Stimulated activated effector memory CD8-positive, alpha-beta T cell treated with anti-CD3 and anti-CD28 coated beads, Interleukin-12 subunit alpha, Interleukin-12 subunit beta, amount 100 ng/mL, for 72 hours (primary cell): Measurements from ENCODE around the gene SCN10A.

Source experiments
- ATAC-seq: fragments of 150-1000 bp; cut with Tn5 transposase; 2 replicates; pipeline ENCODE4 v1.10.0; 2021
- DNase-seq, 2 donors: peaks; one replicate each; pipeline ENCODE4 v3.0.0; 2021 to 2022; ENCODE audit warnings: low spot score in 2 of 2
- H3K27ac Mint-ChIP-seq: one replicate; pipeline ENCODE4 v1.8.0; 2022; ENCODE audit warnings: mild to moderate bottlenecking, mixed read lengths
- H3K36me3 Mint-ChIP-seq: one replicate; pipeline ENCODE4 v1.8.0; 2022; ENCODE audit warnings: mild to moderate bottlenecking, mixed read lengths
- H3K4me1 Mint-ChIP-seq: one replicate; pipeline ENCODE4 v1.8.0; 2022; ENCODE audit warnings: mixed read lengths
- H3K4me3 Mint-ChIP-seq: one replicate; pipeline ENCODE4 v1.8.0; 2022; ENCODE audit warnings: mild to moderate bottlenecking, mixed read lengths
- H3K9me3 Mint-ChIP-seq: one replicate; pipeline ENCODE4 v1.8.0; 2022; ENCODE audit warnings: mixed read lengths

The SCN10A gene

GRCh38 chr3:38816026-38816425, at the start of gene SCN10A:
Gene SCN10A, minus strand, starts transcription at chr3:38816217. Its CDS starts 22,207 bp downstream, at chr3:38794010.
- no peak for DNase-seq
- no peaks in the 10 kb centered on the region for H3K36me3 Mint-ChIP-seq
- no peak for ATAC-seq
- H3K4me3 Mint-ChIP-seq: no peak within 1 kb of the TSS
- no peaks in the 10 kb centered on the region for H3K4me1 Mint-ChIP-seq
- H3K9me3 Mint-ChIP-seq: no peaks in the 10 kb centered on the region
- H3K27ac Mint-ChIP-seq: no peak within 1 kb of the TSS

DNA sequence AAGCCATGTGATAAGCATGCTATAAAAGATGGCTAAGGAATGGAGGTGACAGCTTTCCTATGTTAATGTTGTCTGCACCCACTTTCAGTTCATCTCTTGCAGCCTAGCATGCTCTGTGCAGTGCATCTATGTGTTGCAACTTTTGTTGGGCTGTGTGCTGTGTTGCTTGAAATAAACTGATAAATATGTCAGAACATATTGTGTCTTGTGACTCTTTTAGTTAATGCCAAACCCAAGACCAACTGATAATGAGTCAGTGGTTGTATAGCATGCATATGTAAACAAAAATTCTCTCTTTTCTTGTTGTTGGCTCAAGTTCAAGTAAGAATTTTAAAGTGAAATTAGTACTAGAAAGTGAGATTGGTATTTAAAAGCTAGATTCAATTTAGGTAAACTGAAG, 37.0 kb upstream of the SCN10A start:
- no peak overlapping the region for H3K27ac Mint-ChIP-seq
- H3K4me3 Mint-ChIP-seq: no peak overlapping the region
- no peaks in the 10 kb centered on the region for H3K36me3 Mint-ChIP-seq
- no peak for DNase-seq
- no peak for ATAC-seq
- H3K4me1 Mint-ChIP-seq: no peaks in the 10 kb centered on the region
- no peaks in the 10 kb centered on the region for H3K9me3 Mint-ChIP-seq

DNA sequence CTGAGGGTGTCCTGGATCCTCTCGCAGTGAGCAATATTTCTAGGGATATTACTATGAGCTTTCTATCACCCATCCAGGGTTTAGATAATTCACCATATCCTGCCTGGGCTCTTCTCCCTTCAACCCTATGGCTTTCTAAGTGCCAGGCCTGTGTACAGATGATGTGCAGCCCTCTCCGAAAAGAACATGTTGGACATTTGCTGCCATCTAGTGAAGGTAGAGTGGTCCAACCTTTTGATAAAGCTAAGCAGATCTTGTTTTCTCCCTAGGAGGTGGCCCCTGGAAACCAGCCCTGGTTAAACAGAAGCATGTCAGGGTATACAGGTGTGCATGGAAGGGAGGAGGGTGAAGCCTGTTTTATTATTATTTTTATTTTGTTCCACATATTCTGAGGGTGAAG, 27.9 kb upstream of the SCN10A start:
- H3K36me3 Mint-ChIP-seq: no peaks in the 10 kb centered on the region
- ATAC-seq (peak; percentile 46), DNase-seq (no peak)
- no peak overlapping the region for H3K4me3 Mint-ChIP-seq
- H3K9me3 Mint-ChIP-seq: no peaks in the 10 kb centered on the region
- no peak overlapping the region for H3K27ac Mint-ChIP-seq
- H3K4me1 Mint-ChIP-seq: no peaks in the 10 kb centered on the region

- no peaks in the 10 kb centered on the region for H3K9me3 Mint-ChIP-seq
- ATAC-seq: peak; percentile 16
These were observed 26.4 kb upstream of the SCN10A start for GRCh38 chr3:38842266-38842965.

DNA sequence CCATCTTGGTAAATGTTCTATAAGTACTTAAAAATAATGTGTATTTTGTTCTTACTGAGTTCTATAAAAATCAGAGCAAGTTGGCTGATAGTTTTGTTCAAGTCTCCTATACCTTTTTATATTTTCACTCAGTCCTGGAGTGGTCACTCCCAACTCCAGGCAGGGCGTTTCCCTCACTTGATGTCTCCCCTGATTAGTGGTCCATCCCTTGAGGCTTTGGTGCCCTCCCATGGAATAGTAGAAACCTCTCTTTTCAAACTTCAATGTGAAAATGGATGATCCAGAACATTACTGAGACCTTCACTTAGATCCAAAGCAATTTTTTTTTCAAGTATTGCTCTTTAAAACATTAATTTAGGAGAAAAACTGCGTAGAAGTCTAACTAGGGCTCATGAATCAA, 25.0 kb upstream of the SCN10A start:
- no peak overlapping the region for H3K27ac Mint-ChIP-seq
- ATAC-seq: no peak
- DNase-seq: no peak
- H3K4me1 Mint-ChIP-seq: no peaks in the 10 kb centered on the region
- H3K9me3 Mint-ChIP-seq: no peaks in the 10 kb centered on the region
- H3K36me3 Mint-ChIP-seq: no peaks in the 10 kb centered on the region
- no peak overlapping the region for H3K4me3 Mint-ChIP-seq

More at GRCh38 chr3:38842266-38842965, 26.4 kb upstream of the SCN10A start:
- H3K4me1 Mint-ChIP-seq: no peaks in the 10 kb centered on the region
- no peaks in the 10 kb centered on the region for H3K36me3 Mint-ChIP-seq
- H3K4me3 Mint-ChIP-seq: no peak overlapping the region
- DNase-seq: no peak
- H3K27ac Mint-ChIP-seq: no peak overlapping the region

- Mint-ChIP-seq H3K4me1 (peaks cover 10% of the 10 kb centered on the region), H3K36me3 (no peaks in the 10 kb centered on the region)
These were observed 21.3 kb upstream of the SCN10A start for GRCh38 chr3:38837358-38837757.

GRCh38 chr3:38836561-38836960, 20.5 kb upstream of the SCN10A start:
- H3K36me3 Mint-ChIP-seq: no peaks in the 10 kb centered on the region
- ATAC-seq (no peak), DNase-seq (no peak)
- H3K27ac Mint-ChIP-seq: no peak overlapping the region
- peaks cover 10% of the 10 kb centered on the region for H3K4me1 Mint-ChIP-seq
- no peaks in the 10 kb centered on the region for H3K9me3 Mint-ChIP-seq
- no peak overlapping the region for H3K4me3 Mint-ChIP-seq

More at GRCh38 chr3:38837358-38837757, 21.3 kb upstream of the SCN10A start:
- DNase-seq: no peak
- no peak overlapping the region for H3K4me3 Mint-ChIP-seq
- ATAC-seq: no peak
- H3K9me3 Mint-ChIP-seq: no peaks in the 10 kb centered on the region
- H3K27ac Mint-ChIP-seq: no peak overlapping the region

DNA sequence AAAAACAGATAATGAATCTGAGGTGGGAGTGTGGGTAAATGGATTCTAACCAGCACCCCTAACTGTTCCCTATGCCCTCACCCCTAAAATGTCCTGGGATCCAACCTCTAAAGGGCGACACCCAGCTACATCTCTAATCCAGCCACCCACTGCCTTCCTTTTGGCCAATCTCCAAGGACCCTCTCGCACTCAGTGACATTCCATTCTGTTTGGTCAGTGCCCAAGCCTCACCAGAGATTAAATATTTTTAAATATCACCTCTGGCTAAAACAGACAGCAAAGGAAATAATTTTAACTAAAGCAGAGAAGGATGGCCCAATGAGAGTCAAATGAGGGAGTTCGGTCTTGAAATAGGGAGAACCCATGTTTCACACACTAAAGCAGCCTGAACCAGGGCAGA, 19.9 kb upstream of the SCN10A start:
- Mint-ChIP-seq H3K4me3 (no peak overlapping the region), H3K4me1 (peaks cover 10% of the 10 kb centered on the region), H3K9me3 (no peaks in the 10 kb centered on the region), H3K27ac (peak overlapping the region; percentile 44), H3K36me3 (no peaks in the 10 kb centered on the region)
- DNase-seq (no peak), ATAC-seq (no peak)

GRCh38 chr3:38834717-38835116, 18.7 kb upstream of the SCN10A start:
- DNase-seq (no peak), ATAC-seq (peak; percentile 33)
- Mint-ChIP-seq H3K4me1 (peaks cover 10% of the 10 kb centered on the region), H3K36me3 (no peaks in the 10 kb centered on the region), H3K27ac (no peak overlapping the region), H3K9me3 (no peaks in the 10 kb centered on the region), H3K4me3 (peak overlapping the region; percentile 4)

DNA sequence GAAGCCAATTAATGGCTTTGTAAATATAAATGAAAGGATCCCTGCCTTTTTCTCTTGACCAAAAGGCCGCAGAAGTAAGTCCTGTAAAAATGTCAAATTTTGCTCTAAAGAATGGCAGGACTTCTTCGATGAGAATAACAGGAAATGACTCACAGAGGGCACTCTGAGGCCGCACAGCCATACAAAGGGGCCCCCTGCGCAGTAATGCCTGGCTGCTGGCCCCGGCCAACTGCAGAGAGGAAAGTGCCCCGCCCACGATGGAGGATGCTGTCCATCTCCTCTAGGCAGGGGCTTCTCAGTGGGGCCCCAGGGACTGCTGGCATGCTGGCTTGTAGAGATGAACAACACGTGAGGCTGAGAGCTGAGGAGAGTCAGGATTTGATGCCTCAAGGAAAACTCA, 18.1 kb upstream of the SCN10A start:
- Mint-ChIP-seq H3K9me3 (no peaks in the 10 kb centered on the region), H3K27ac (no peak overlapping the region), H3K4me1 (peaks cover 10% of the 10 kb centered on the region), H3K36me3 (no peaks in the 10 kb centered on the region), H3K4me3 (peak overlapping the region; percentile 4)
- DNase-seq: peak; percentile 13 to 55
- peak; percentile 86 for ATAC-seq

DNA sequence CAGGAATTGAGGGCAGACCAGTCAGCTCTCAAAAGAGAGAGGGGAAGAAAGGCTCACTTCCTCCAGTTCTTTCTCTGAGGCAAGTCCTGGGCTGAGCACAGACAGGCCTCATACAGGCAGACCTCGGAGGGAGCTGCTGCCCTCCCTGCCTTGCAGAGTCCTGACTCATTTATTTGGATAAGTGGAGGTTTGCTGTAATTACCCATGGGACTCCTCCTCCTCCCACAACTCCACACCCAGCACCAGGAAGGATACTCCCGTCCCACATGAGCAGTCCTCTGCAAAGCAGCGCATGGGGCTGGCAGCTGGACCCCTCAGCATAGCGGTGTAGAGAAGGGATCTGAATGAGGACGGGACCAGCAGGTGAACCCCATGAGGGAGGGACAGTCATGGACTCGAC, 13.4 kb upstream of the SCN10A start:
- H3K9me3 Mint-ChIP-seq: no peaks in the 10 kb centered on the region
- H3K27ac Mint-ChIP-seq: no peak overlapping the region
- ATAC-seq (no peak), DNase-seq (no peak)
- H3K36me3 Mint-ChIP-seq: no peaks in the 10 kb centered on the region
- H3K4me3 Mint-ChIP-seq: no peak overlapping the region
- peaks cover 5% of the 10 kb centered on the region for H3K4me1 Mint-ChIP-seq

DNA sequence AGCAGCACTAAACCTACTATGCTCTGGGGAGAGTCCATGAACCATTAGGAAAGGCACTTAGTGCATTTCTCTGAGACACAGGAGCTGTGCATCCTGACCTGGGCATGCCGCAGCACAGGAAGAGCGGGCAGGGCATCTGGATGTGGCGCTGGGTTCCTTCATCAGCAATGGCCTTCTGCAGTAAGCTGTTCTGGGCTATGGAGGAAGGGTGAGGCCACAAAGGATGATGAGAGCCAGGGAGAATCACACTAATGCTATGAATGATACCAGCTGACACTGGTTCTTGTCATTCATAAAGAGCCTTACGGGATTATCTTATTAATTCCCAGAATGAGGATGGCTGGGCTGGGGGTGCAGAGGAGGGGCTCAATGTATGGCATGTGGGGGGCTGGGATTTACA, 12.7 kb upstream of the SCN10A start:
- H3K27ac Mint-ChIP-seq: no peak overlapping the region
- H3K4me3 Mint-ChIP-seq: no peak overlapping the region
- H3K4me1 Mint-ChIP-seq: no peaks in the 10 kb centered on the region
- no peaks in the 10 kb centered on the region for H3K9me3 Mint-ChIP-seq
- H3K36me3 Mint-ChIP-seq: no peaks in the 10 kb centered on the region
- ATAC-seq: no peak
- no peak for DNase-seq

- ATAC-seq (no peak), DNase-seq (no peak)
- H3K4me1 Mint-ChIP-seq: no peaks in the 10 kb centered on the region
- no peak overlapping the region for H3K4me3 Mint-ChIP-seq
- H3K36me3 Mint-ChIP-seq: no peaks in the 10 kb centered on the region
- no peaks in the 10 kb centered on the region for H3K9me3 Mint-ChIP-seq
- no peak overlapping the region for H3K27ac Mint-ChIP-seq
These were observed 11.8 kb upstream of the SCN10A start for GRCh38 chr3:38827791-38828190.

DNA sequence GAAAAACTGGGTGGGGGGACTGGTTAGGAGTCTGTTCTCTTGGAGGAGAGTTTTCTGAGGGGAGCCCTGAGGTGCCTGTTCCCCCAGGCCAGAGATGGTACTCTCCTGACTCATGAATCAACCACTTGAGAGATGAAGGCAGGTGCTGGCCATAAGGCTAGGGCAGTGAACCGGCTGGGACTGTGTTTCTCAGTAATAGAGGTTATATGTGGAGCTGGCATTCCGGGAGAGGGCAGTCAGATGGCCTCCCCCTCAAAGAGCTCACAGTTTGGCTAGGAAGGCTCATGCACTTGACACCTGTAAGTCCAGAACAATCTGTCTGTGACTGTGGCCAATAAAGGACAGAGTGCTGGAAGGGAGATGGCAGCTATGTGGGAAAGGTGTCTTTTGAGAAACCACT, 10.0 kb upstream of the SCN10A start:
- no peaks in the 10 kb centered on the region for H3K4me1 Mint-ChIP-seq
- DNase-seq (no peak), ATAC-seq (no peak)
- H3K9me3 Mint-ChIP-seq: no peaks in the 10 kb centered on the region
- no peak overlapping the region for H3K27ac Mint-ChIP-seq
- no peak overlapping the region for H3K4me3 Mint-ChIP-seq
- no peaks in the 10 kb centered on the region for H3K36me3 Mint-ChIP-seq

DNA sequence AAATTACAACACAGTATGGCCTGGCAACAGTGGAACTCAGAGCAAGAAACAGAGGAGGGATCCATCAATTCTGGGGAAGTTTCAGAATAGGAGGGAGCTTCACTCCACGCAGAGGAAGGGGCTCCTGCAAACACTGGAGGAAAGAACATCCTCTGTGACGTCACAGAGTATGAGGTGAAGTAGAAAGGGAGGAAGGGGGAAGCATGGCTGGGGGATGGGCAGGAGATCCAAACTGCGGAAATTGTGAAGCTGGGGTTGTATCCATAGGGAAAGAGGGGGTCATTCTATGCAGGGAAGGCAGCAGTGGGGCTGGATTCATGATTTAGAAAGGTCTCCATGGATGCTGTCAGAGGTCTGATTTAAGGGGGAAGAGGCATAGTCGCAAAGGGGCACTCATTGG, 8.3 kb upstream of the SCN10A start:
- no peak overlapping the region for H3K4me3 Mint-ChIP-seq
- no peaks in the 10 kb centered on the region for H3K9me3 Mint-ChIP-seq
- no peaks in the 10 kb centered on the region for H3K4me1 Mint-ChIP-seq
- no peak for DNase-seq
- no peaks in the 10 kb centered on the region for H3K36me3 Mint-ChIP-seq
- no peak for ATAC-seq
- H3K27ac Mint-ChIP-seq: no peak overlapping the region

GRCh38 chr3:38823722-38824121, 7.7 kb upstream of the SCN10A start:
- no peak overlapping the region for H3K27ac Mint-ChIP-seq
- H3K4me1 Mint-ChIP-seq: no peaks in the 10 kb centered on the region
- DNase-seq (no peak), ATAC-seq (no peak)
- H3K9me3 Mint-ChIP-seq: no peaks in the 10 kb centered on the region
- no peak overlapping the region for H3K4me3 Mint-ChIP-seq
- no peaks in the 10 kb centered on the region for H3K36me3 Mint-ChIP-seq

DNA sequence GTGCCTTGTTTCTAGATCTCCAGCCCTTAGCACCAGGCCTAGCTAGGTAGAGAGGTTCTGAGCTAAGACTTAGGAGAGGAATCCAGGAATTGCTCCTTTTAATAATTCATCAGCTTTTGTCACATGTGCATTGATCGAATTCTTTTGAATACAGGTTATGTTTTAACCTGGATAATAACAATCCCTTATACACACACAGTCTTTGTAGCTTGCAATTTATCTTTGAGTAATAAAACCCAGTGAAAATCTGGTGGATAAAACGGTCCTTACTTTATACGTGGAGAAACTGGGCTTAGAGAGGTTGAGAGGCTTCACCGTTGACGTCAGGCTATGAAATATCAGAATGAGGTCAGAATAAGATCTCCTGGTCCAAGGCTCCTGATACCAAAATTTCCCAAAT, 7.2 kb upstream of the SCN10A start:
- Mint-ChIP-seq H3K36me3 (no peaks in the 10 kb centered on the region), H3K9me3 (no peaks in the 10 kb centered on the region), H3K27ac (no peak overlapping the region), H3K4me3 (no peak overlapping the region), H3K4me1 (no peaks in the 10 kb centered on the region)
- DNase-seq (no peak), ATAC-seq (no peak)
